Chondrocyte (in vitro differentiated cells): ENCODE results near the gene ORMDL2. TPM values are rescaled to one million over a fixed set of nuclear protein-coding genes. Genes with fewer than 3 reads are reported as not detected.

ENCODE experiments used
- DNase-seq: peaks from one replicate; pipeline ENCODE4 v3.0.0; 2021; ENCODE audit warnings: mixed read lengths, low spot score
- H3K27ac Mint-ChIP-seq: one replicate; pipeline ENCODE4 v1.8.0; 2021; ENCODE audit warnings: mild to moderate bottlenecking, moderate library complexity, mixed read lengths; ENCODE audit not compliant: unreplicated experiment
- H3K27me3 Mint-ChIP-seq: 2 replicates; pipeline ENCODE4 v1.8.0; 2021; ENCODE audit warnings: low read depth, mixed read lengths
- H3K36me3 Mint-ChIP-seq: 2 replicates; pipeline ENCODE4 v1.8.0; 2021; ENCODE audit warnings: low read depth, mixed read lengths
- H3K4me1 Mint-ChIP-seq: 2 replicates; pipeline ENCODE4 v1.8.0; 2021; ENCODE audit warnings: low read depth, mild to moderate bottlenecking, mixed read lengths
- H3K4me3 Mint-ChIP-seq: one replicate; pipeline ENCODE4 v1.8.0; 2021; ENCODE audit warnings: mild to moderate bottlenecking, moderate library complexity, mixed read lengths; ENCODE audit not compliant: unreplicated experiment
- H3K9me3 Mint-ChIP-seq: 2 replicates; pipeline ENCODE4 v1.8.0; 2021; ENCODE audit warnings: low read depth, mixed read lengths
- total RNA-seq: library from RNA; stranded (reverse); gene quantifications from 3 replicates; pipeline ENCODE4 v1.2.1, GENCODE V29; 2021
- TF ChIP-seq, protein P1 (sequence below): fragments of 200-600 bp; sonication (generic); IDR thresholded peaks from 2 replicates; pipeline ENCODE4 v1.5.0; 2021; ENCODE audit warnings: antibody characterized with exemption, mild to moderate bottlenecking, moderate library complexity

The ORMDL2 gene
- total RNA-seq, 1 donor from 2014 or later = 31.4 TPM

DNA sequence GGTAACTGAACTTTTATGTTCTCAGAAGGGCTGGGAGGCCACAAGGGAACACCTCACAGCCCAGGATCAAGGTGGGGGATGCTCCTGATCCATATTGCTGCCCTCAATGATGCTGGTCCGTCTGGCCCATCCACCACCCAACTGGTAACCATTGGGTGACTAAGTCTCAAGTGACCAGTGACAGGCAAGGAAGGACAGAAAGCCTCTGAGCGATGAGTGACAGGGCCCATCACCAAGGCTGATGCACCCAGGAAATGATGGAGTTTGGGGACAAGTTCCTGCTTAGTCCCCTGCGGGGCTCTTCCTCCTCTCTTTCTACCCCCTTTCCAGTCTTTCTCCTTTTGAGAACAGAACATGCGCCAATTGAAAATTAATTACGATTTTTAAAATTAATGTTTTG lies 27.5 kb downstream of the ORMDL2 start:
- TF ChIP-seq, protein P1, sequence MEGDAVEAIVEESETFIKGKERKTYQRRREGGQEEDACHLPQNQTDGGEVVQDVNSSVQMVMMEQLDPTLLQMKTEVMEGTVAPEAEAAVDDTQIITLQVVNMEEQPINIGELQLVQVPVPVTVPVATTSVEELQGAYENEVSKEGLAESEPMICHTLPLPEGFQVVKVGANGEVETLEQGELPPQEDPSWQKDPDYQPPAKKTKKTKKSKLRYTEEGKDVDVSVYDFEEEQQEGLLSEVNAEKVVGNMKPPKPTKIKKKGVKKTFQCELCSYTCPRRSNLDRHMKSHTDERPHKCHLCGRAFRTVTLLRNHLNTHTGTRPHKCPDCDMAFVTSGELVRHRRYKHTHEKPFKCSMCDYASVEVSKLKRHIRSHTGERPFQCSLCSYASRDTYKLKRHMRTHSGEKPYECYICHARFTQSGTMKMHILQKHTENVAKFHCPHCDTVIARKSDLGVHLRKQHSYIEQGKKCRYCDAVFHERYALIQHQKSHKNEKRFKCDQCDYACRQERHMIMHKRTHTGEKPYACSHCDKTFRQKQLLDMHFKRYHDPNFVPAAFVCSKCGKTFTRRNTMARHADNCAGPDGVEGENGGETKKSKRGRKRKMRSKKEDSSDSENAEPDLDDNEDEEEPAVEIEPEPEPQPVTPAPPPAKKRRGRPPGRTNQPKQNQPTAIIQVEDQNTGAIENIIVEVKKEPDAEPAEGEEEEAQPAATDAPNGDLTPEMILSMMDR = no peak
- H3K27me3 Mint-ChIP-seq = no peaks in the 10 kb centered on the region
- H3K36me3 Mint-ChIP-seq = no peaks in the 10 kb centered on the region
- no peak for DNase-seq
- H3K9me3 Mint-ChIP-seq = no peaks in the 10 kb centered on the region
- H3K27ac Mint-ChIP-seq = peak overlapping the region; percentile 91
- H3K4me1 Mint-ChIP-seq = peaks cover 74% of the 10 kb centered on the region
- no peak overlapping the region for H3K4me3 Mint-ChIP-seq

DNA sequence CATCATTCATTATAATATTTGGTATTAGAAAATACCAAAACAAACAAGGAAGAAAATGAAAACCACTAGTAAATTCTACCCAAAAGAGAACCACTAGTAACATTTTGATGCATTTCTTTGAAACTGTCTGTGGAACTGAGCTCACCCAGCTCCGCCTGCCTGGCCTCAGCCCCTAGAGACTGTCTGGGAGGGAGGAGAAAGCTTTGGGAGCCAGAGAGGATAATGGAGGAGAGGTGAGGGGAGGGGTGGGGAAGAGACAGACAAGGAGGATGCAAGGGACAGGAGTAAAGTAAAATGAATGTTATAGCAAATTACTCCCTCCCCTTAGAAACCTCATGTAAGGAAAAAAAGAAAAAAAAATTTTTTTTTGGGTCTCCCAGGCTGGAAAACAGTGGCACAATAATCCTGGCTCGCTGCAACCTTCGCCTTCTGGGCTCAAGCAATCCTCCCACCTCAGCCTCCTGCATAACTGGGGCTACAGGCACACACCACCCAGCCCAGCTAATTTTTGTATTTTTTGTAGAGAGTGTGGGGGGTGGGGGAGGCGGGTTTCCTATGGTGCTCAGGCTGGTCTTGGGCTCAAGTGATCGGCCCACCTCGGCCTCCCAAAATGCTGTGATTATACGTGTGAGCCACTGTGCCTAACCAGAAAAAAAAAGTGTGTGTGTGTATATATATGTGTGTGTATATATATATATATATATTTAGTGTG lies 28.1 kb downstream of the ORMDL2 start:
- no peak for DNase-seq
- TF ChIP-seq, protein P1 = no peak
- Mint-ChIP-seq H3K4me1 (peaks cover 79% of the 10 kb centered on the region), H3K9me3 (no peaks in the 10 kb centered on the region), H3K36me3 (no peaks in the 10 kb centered on the region), H3K4me3 (no peak overlapping the region), H3K27me3 (no peaks in the 10 kb centered on the region), H3K27ac (peak overlapping the region; percentile 100)

DNA sequence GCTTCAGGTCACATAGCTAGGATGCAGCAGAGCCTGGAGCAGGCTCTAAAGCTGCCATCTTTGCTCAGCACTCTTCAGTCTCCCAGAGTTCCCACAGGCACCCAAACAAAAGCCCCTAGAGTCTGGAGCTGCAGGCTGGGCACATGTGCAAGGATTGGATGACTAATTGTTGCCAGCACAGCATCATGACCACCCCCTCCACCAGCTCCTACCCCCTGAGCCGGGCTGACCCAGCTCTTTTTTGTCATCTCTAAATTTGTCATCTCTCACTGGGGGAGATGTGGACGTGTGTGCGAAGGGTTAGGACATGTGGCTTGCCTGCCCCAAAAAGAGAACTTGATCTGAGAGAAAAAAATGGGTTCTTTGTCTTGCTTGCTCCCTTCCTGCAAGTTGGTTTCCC lies 29.2 kb downstream of the ORMDL2 start:
- Mint-ChIP-seq H3K27ac (peak overlapping the region; percentile 100), H3K4me3 (no peak overlapping the region), H3K27me3 (no peaks in the 10 kb centered on the region), H3K4me1 (peaks cover 72% of the 10 kb centered on the region), H3K9me3 (no peaks in the 10 kb centered on the region), H3K36me3 (no peaks in the 10 kb centered on the region)
- DNase-seq = no peak
- TF ChIP-seq, protein P1 = no peak

DNA sequence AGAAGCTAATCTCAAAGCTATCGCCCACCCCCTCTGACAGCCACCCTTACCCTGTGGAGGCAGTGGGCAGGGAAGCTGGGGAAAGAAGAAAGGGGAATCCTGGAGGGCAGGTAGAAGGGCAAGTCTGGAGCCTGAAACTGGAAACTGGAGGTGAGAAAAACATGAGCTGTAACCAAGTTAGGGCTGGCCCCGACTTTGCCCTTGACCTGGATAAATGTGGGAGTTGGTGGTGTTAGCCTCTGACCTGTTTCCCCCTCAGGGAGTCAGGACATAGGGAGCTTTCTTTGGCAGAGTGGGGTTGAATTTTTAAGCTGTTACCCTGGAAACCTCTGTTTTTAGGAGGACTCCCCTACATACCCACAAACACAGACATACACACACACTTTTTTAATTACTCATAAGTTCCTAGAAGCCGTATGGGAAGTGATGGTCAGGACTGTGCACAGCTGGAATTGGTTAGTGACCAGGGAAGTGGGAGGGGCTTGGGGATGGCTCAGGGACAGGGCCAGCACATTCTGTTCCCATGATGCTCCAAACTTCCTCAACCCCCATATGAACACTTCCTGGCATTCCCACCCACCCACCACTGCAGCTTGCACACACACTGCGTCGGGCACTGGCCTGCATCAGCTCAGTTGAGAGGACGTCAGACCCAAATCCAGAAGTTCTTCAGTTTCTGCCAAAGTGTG lies 29.9 kb downstream of the ORMDL2 start:
- H3K27me3 Mint-ChIP-seq = no peaks in the 10 kb centered on the region
- TF ChIP-seq, protein P1 = no peak
- no peaks in the 10 kb centered on the region for H3K9me3 Mint-ChIP-seq
- peak overlapping the region; percentile 55 for H3K4me3 Mint-ChIP-seq
- DNase-seq = no peak
- H3K4me1 Mint-ChIP-seq = peaks cover 65% of the 10 kb centered on the region
- no peaks in the 10 kb centered on the region for H3K36me3 Mint-ChIP-seq
- H3K27ac Mint-ChIP-seq = peak overlapping the region; percentile 100

DNA sequence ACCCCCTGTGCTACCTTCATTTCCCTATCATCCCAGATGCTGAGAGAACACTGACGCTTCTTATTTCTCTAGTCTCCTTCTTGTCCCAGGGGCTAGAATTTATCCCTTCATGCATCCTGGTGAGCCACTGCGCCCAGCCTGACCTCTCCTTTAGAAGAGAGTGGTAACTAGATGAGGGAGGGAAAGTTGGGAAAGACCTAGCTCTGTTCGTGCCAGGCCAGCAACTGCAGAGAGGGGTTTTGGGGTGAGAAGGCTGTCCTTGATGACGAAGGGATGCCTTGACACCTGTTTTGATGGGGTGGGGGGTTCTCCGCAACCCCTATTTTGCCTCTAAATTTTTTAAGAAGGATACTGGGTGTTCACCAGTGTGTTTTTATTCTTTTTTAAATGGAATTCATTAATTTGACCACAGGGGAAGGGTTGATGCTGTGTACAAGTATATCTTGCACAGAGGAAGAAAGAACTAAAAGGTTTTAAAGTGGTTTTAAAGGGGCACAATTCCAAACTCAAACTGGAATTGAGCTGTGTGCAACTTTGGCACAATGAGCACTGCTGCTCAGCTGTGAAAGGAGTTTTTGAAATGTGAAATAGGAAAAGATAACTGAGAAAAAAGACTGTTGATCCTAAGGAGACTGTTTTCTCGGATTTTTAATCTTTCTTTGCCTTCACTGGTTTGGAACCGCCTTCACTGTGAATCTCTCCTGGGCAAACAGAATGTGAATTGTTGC lies 31.9 kb downstream of the ORMDL2 start:
- TF ChIP-seq, protein P1 = no peak
- DNase-seq = no peak
- no peaks in the 10 kb centered on the region for H3K9me3 Mint-ChIP-seq
- no peaks in the 10 kb centered on the region for H3K27me3 Mint-ChIP-seq
- H3K27ac Mint-ChIP-seq = no peak overlapping the region
- no peaks in the 10 kb centered on the region for H3K36me3 Mint-ChIP-seq
- peaks cover 59% of the 10 kb centered on the region for H3K4me1 Mint-ChIP-seq
- H3K4me3 Mint-ChIP-seq = no peak overlapping the region
